Lower lobe of right lung (tissue), 2 donors: ENCODE data around the gene DAP. TPM values are rescaled to one million over a fixed set of nuclear protein-coding genes. Genes with fewer than 3 reads are reported as not detected.

ENCODE experiments used
- ATAC-seq, 2 donors: fragments of 200-7000 bp; cut with Tn5 transposase; one replicate each; pipeline ENCODE4 v1.9.1; 2020 to 2022; ENCODE audit warnings: mild to moderate bottlenecking in 2 of 2, moderate library complexity in 2 of 2
- DNase-seq: peaks from one replicate; pipeline ENCODE4 v3.0.0-alpha.2; 2020
- H3K27ac ChIP-seq: fragments of 200-600 bp; one replicate; pipeline ENCODE4 v1.8.0; 2022
- H3K27me3 ChIP-seq: fragments of 200-600 bp; one replicate; pipeline ENCODE4 v1.8.0; 2022; ENCODE audit warnings: low read depth
- H3K36me3 ChIP-seq: fragments of 200-600 bp; one replicate; pipeline ENCODE4 v1.8.0; 2022; ENCODE audit warnings: mild to moderate bottlenecking
- H3K4me1 ChIP-seq: fragments of 200-600 bp; one replicate; pipeline ENCODE4 v1.8.0; 2022
- H3K4me3 ChIP-seq: fragments of 200-600 bp; one replicate; pipeline ENCODE4 v1.8.0; 2022; ENCODE audit warnings: mild to moderate bottlenecking
- H3K9me3 ChIP-seq: fragments of 200-600 bp; one replicate; pipeline ENCODE4 v1.8.0; 2022
- intact Hi-C: fragments of 100-400 bp; cut with DNase I; formaldehyde crosslinking; loops from one replicate; pipeline ENCODE4 v1.11.0; 2022
- total RNA-seq: library from RNA; stranded (reverse); fragmentation: NEBNext Ultra II Directional; extraction: Animal tissue kit (Norgen Biotek cat#: 25700); gene quantifications from one replicate; pipeline ENCODE4 v1.2.1, GENCODE V29; 2021
- TF ChIP-seq, protein P1 (sequence below): fragments of 200-600 bp; IDR thresholded peaks from one replicate; pipeline ENCODE4 v1.8.0; 2022; ENCODE audit warnings: antibody characterized with exemption, mild to moderate bottlenecking
- donor health status: DM: no; HTN: yes; CAD: no; lungs with severe emphysema.

DAP gene
- total RNA-seq, 1 donor from 2014 or later, result 89.8 TPM

DNA sequence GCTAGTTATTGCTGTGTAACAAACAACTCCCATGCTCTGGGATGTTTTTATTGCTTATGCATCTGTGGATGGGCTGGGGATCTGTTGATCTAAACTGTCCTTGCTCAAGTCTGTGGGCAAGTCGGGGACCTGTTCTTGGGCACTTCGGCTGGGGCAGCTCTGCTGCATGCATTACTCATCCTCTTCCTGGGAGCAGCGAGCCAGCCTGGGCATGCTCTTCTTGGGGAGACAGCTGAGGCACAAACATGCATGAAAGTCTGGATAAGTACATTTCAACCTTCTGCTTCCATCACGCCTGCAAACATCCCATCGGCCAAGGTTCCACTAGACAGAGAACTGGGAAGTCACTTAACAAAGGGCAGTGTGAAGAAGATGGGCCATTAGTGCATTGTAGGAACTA is 130.9 kb downstream of the DAP start:
- intact Hi-C loops, result no loop called here
- no peak for DNase-seq
- TF ChIP-seq, protein P1, sequence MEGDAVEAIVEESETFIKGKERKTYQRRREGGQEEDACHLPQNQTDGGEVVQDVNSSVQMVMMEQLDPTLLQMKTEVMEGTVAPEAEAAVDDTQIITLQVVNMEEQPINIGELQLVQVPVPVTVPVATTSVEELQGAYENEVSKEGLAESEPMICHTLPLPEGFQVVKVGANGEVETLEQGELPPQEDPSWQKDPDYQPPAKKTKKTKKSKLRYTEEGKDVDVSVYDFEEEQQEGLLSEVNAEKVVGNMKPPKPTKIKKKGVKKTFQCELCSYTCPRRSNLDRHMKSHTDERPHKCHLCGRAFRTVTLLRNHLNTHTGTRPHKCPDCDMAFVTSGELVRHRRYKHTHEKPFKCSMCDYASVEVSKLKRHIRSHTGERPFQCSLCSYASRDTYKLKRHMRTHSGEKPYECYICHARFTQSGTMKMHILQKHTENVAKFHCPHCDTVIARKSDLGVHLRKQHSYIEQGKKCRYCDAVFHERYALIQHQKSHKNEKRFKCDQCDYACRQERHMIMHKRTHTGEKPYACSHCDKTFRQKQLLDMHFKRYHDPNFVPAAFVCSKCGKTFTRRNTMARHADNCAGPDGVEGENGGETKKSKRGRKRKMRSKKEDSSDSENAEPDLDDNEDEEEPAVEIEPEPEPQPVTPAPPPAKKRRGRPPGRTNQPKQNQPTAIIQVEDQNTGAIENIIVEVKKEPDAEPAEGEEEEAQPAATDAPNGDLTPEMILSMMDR, result no peak

DNA sequence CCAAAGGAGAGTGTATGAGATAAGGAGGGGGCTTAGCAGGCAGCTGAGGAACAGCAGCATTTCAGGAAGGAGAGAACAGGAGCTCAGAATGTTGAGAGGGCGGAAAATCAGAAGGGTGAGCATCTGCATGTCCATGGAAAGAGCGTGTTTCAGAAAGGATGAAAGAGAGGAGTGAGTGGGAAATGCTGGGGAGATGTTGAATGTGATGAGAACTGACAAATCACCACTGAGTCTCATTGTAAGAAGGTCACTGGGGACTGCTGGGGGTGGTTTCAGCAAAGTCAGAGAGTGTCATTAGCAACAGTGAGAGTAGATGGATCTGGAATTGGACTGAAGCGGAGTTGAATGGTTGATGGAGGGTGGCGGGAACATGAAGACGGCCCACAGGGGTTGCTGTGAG is 131.4 kb downstream of the DAP start:
- Histone ChIP-seq H3K27me3 (no peaks in the 10 kb centered on the region), H3K27ac (no peak overlapping the region), H3K4me3 (no peak overlapping the region), H3K36me3 (no peaks in the 10 kb centered on the region), H3K4me1 (peaks cover 34% of the 10 kb centered on the region), H3K9me3 (no peaks in the 10 kb centered on the region)
- intact Hi-C loops, result loop anchor here (5.0 kb wide), 1 partner anchor 177 kb away; no protein-coding TSS in a partner anchor
- DNase-seq (no peak), ATAC-seq (no peak)
- TF ChIP-seq, protein P1, result no peak

More for the DNA sequence above, 130.9 kb downstream of the DAP start:
- no peaks in the 10 kb centered on the region for H3K9me3 ChIP-seq
- ATAC-seq, result no peak
- H3K36me3 ChIP-seq, result no peaks in the 10 kb centered on the region
- H3K27me3 ChIP-seq, result no peaks in the 10 kb centered on the region
- H3K27ac ChIP-seq, result no peak overlapping the region
- no peak overlapping the region for H3K4me3 ChIP-seq
- H3K4me1 ChIP-seq, result peaks cover 34% of the 10 kb centered on the region

Other genes starting within 250 kb of the DAP start
- gene ANKRD33B, start 197.2 kb downstream of the DAP start, total RNA-seq, result 5.8 TPM